Right lobe of liver (tissue), 4 donors: ENCODE data around the gene FBXO36.

Experiments
- CTCF ChIP-seq, 4 donors: fragments of 200-600 bp in 3 of 4; fragments of 450-650 bp in 1 of 4; IDR thresholded peaks; one replicate each; pipeline versions ENCODE4 v1.5.1 to v1.8.0; 2016 to 2022; ENCODE audit warnings: antibody characterized with exemption in 4 of 4, mild to moderate bottlenecking in 2 of 4
- POLR2A ChIP-seq: fragments of 450-650 bp; IDR thresholded peaks from one replicate; pipeline ENCODE4 v1.6.1; 2017; ENCODE audit warnings: antibody characterized with exemption, mild to moderate bottlenecking
- donor health status: DM: no; HTN: no; CAD: no.
- donor health status: DM: no; HTN: no; CAD: no.
- donor health status: DM: no; HTN: yes; CAD: no.

- TF ChIP-seq CTCF (IDR thresholded peaks at IDR 0.05) (no peak), POLR2A (no peak)
Observed at GRCh38 chr2:229882583-229882982, 39.7 kb upstream of the FBXO36 start.
